Measurements from ENCODE around the gene RAPGEF4. TPM values are rescaled to one million over a fixed set of nuclear protein-coding genes. Genes with fewer than 3 reads are reported as not detected.

The RAPGEF4 gene
- total and polyA plus RNA-seq, 5 experiments from 2014 or later: 0.40 to 1.8 (median 1.2) TPM; not detected in 2

DNA sequence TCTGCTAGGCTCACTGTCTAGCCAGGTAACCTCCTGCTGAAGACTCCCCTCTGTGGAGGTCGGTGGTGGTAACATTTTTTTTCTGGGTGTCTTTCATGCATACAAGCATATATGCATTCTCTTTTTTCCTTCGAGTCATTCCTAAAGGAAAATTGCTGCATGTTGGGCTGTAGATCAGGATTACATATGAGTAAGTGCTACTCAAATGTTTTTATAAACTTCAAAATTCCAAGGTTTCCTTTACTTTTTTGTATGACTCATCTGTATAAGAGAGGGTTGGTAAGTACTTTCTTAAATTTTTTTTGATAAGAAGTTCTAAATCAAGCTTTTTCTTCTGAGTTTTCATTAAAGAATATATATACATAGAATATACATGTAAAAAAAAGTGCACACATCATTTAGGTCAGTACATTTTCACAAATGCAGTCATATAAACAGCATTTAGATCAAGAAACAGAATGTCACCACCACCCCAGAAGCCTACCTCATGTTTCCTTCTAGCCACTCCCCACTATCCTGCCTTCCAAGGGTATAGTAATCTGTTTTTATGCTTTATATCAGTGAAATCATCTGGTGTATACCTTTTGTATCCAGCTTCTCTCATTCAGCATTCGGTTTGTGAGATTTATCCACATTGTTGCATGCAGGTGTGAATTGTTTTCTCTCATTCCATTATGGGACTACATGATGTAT is 212.0 kb downstream of the RAPGEF4 start:
- ATAC-seq (no peak), DNase-seq (no peak)
- peaks cover 0 to 2% (median 0%) of the 10 kb centered on the region in 3 donors for H3K36me3 Mint-ChIP-seq
- POLR2A ChIA-PET: no interaction called here
- H3K27ac Mint-ChIP-seq: no peak overlapping the region
- H3K4me3 Mint-ChIP-seq: no peak overlapping the region
- H3K9me3 Mint-ChIP-seq: peaks cover 0 to 5% (median 0%) of the 10 kb centered on the region in 9 donors
- peaks cover 14 to 28% (median 26%) of the 10 kb centered on the region in 4 donors for H3K4me1 Mint-ChIP-seq
- H3K27me3 Mint-ChIP-seq: peaks cover 0 to 9% (median 1%) of the 10 kb centered on the region in 5 donors

DNA sequence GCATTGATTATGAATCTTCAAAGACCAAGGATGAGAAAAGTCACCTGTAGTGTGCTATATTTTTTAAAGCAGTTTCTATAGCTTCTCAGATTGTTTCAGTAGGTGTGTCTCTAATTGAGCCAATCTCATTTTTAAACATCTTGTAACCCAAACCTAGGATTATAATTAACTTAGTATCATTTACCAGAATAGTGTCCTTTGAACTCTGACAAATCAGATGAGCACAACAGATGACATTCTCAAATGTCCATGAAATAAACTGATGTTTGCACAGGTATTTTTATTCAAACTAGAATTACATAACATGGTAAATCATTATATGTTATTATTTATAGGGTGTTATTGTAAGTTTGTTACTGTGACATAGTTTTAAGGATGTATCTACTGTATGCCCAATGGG is 213.9 kb downstream of the RAPGEF4 start:
- Mint-ChIP-seq H3K27me3 (peaks cover 0 to 9% (median 3%) of the 10 kb centered on the region in 5 donors), H3K9me3 (peaks cover 0 to 5% (median 0%) of the 10 kb centered on the region in 9 donors), H3K36me3 (peaks cover 0 to 2% (median 0%) of the 10 kb centered on the region in 3 donors), H3K4me3 (no peak overlapping the region), H3K4me1 (peaks cover 5 to 10% (median 7%) of the 10 kb centered on the region in 4 donors), H3K27ac (no peak overlapping the region)
- DNase-seq (no peak), ATAC-seq (no peak)
- POLR2A ChIA-PET: no interaction called here

DNA sequence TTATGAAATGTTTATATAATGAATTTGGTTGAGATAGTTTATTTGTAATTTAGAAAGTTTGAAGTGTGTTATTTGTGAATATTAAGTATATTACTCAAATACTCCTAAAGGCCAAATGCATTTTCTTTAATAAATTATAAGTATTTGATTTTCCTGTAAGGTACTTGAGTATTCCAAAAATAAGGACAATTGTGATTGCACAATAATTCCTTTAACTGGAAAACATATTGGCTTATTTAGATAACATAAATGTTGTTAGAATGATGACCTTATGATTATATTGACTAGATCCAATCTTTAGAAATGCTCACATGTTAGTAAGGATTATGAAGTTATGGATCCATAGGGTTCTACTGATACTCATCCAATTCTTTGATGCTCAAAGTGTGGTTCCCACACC is 214.9 kb downstream of the RAPGEF4 start:
- H3K27me3 Mint-ChIP-seq: peaks cover 0 to 9% (median 3%) of the 10 kb centered on the region in 5 donors
- no peak overlapping the region for H3K27ac Mint-ChIP-seq
- H3K4me1 Mint-ChIP-seq: peaks cover 0 to 5% (median 1%) of the 10 kb centered on the region in 4 donors
- no peak overlapping the region for H3K4me3 Mint-ChIP-seq
- POLR2A ChIA-PET: no interaction called here
- ATAC-seq (no peak), DNase-seq (no peak)
- H3K9me3 Mint-ChIP-seq: peaks cover 0 to 5% (median 0%) of the 10 kb centered on the region in 9 donors
- peaks cover 0 to 2% (median 0%) of the 10 kb centered on the region in 3 donors for H3K36me3 Mint-ChIP-seq

DNA sequence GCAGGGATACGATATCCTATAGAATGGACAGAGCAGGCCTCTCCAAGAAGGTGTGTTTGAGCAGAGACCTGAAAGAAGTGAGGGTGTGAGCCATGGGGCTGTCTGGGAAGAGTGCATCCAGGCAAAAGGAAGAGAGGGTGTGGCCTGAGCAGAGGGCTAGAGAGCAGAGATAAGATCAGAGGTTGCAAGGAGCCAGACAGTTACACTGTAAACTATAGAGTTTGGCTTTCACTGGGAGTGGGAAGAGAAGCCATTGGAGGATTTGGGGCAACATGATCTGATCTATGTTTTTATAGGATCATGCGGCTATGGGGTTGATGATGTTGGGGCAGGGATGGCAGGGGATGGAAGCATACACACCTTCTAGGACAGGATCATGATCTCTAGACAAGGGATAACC is 215.9 kb downstream of the RAPGEF4 start:
- H3K27me3 Mint-ChIP-seq: peaks cover 0 to 11% (median 2%) of the 10 kb centered on the region in 5 donors

DNA sequence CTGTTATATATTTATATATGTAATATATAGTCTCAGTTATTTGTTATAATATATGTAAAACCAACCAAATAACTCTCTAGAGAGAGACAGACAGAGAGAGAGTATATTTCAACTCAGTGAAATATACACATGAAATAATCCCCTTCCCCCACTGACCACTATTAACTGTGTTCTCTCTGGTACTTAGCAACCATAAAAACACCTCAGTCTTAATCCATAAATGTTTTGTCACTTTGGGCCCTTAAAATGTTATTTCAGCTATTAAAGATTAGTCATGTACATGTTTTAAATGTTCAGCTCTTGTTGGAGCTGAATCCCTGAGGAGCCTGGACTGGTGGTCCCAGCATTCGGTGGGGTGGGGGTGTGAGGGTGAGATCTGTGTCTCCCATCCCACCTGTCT is 217.8 kb downstream of the RAPGEF4 start:
- no peaks in the 10 kb centered on the region for H3K36me3 Mint-ChIP-seq
- POLR2A ChIA-PET: no interaction called here
- H3K9me3 Mint-ChIP-seq: peaks cover 0 to 1% (median 0%) of the 10 kb centered on the region in 9 donors
- ATAC-seq (no peak), DNase-seq (no peak)
- peaks cover 0 to 5% (median 0%) of the 10 kb centered on the region in 4 donors for H3K4me1 Mint-ChIP-seq
- H3K4me3 Mint-ChIP-seq: no peak overlapping the region
- H3K27me3 Mint-ChIP-seq: peaks cover 0 to 6% (median 0%) of the 10 kb centered on the region in 5 donors
- H3K27ac Mint-ChIP-seq: no peak overlapping the region

More for the DNA sequence above, 215.9 kb downstream of the RAPGEF4 start:
- peak overlapping the region in 1 of 10 donors; percentile 87 for H3K27ac Mint-ChIP-seq
- H3K9me3 Mint-ChIP-seq: peaks cover 0 to 5% (median 0%) of the 10 kb centered on the region in 9 donors
- ATAC-seq: no peak
- no peak overlapping the region for H3K4me3 Mint-ChIP-seq
- DNase-seq: no peak
- H3K36me3 Mint-ChIP-seq: peaks cover 0 to 2% (median 0%) of the 10 kb centered on the region in 3 donors
- POLR2A ChIA-PET: no interaction called here
- peaks cover 0 to 5% (median 0%) of the 10 kb centered on the region in 4 donors for H3K4me1 Mint-ChIP-seq

DNA sequence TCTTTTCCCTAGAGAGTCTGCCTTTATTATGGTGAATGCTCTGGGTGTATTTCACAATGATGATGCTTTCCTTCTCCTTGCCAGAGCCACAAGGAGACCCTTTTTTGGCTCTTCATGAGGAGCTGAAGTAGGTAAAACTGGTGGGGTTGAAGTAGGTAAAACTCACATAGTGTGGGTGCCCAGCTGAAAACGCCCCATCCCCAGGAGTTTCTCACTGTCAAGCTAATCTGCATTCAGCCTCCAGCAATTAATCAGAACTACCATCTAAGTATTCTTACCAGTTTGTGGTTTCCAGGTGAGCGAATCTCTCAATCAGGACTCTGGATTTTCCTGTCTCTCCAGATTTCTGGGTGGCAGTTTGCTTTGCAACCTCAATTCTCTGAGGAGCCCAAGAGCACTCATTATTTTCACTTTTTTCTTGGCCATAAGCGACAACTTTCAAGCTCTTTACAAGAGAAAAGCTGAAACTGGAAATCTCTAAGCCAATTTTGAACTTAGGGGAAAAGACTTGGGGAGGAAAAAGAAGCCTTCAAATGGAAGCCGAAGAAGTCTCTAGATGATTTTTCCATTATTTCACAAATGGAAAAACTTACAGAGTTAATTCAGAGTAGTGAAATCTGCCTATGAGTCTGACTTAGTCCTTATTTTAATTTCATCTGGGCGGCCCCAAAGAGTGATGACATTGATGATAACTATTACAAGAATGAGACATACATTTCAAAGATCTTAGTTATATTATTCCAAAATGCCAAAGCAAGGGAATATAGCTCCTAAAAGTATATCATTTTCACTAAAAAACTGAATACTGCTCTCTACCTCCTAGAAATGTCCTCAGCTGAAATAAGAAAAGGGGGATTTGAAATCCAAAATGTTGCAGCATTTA is 218.6 kb downstream of the RAPGEF4 start:
- H3K4me3 Mint-ChIP-seq: no peak overlapping the region
- ATAC-seq (no peak), DNase-seq (no peak)
- POLR2A ChIA-PET: no interaction called here
- no peaks in the 10 kb centered on the region for H3K36me3 Mint-ChIP-seq
- no peak overlapping the region for H3K27ac Mint-ChIP-seq
- H3K27me3 Mint-ChIP-seq: peaks cover 0 to 6% (median 0%) of the 10 kb centered on the region in 5 donors
- H3K9me3 Mint-ChIP-seq: no peaks in the 10 kb centered on the region
- peaks cover 0 to 5% (median 0%) of the 10 kb centered on the region in 4 donors for H3K4me1 Mint-ChIP-seq

DNA sequence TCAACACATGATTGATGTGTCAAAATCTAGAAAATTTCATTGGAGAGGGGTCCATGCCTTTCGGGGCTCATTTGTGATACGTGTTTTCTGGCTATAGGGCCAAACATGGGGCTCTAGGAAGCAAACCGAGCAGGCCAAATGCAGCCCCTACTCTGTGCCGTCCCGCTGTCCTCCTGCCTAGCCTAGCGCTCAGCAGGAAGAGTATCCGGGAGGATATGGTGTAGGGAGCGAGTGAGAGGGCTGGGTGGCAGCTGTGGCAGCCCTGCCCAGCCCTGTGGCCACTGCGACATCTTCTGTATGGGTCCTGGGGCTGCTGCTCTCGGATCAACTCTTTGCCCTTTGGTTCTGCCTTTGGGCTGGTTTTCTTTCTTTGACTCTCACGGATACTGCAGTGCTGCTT is 219.9 kb downstream of the RAPGEF4 start:
- Mint-ChIP-seq H3K4me3 (no peak overlapping the region), H3K9me3 (no peaks in the 10 kb centered on the region), H3K36me3 (no peaks in the 10 kb centered on the region), H3K4me1 (peaks cover 0 to 5% (median 0%) of the 10 kb centered on the region in 4 donors), H3K27ac (no peak overlapping the region), H3K27me3 (peaks cover 0 to 7% (median 0%) of the 10 kb centered on the region in 5 donors)
- POLR2A ChIA-PET: no interaction called here
- ATAC-seq (no peak), DNase-seq (no peak)

DNA sequence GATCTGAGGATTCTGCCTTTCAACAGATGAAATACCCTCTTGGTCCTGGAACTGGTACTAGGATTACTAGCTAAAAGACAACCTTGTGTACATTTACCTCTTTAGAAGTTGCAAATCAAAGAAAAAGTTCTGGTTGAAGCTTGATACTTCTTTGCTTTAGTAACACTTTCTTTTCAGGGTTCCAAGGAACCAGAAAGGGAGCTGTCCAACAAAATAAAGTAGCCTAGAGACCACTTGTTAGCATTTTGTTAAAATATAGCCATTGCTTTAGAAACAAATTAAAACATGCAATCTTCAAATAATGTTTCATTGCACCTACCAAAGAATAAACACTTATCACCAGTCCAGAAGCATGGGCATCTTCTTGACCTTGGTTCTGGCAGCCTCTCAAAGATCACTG is 222.1 kb downstream of the RAPGEF4 start:
- POLR2A ChIA-PET: no interaction called here
- no peaks in the 10 kb centered on the region for H3K36me3 Mint-ChIP-seq
- H3K27ac Mint-ChIP-seq: no peak overlapping the region
- DNase-seq (no peak), ATAC-seq (no peak)
- H3K9me3 Mint-ChIP-seq: no peaks in the 10 kb centered on the region
- H3K27me3 Mint-ChIP-seq: peaks cover 0 to 7% (median 2%) of the 10 kb centered on the region in 5 donors
- peaks cover 0 to 5% (median 2%) of the 10 kb centered on the region in 4 donors for H3K4me1 Mint-ChIP-seq
- H3K4me3 Mint-ChIP-seq: no peak overlapping the region

DNA sequence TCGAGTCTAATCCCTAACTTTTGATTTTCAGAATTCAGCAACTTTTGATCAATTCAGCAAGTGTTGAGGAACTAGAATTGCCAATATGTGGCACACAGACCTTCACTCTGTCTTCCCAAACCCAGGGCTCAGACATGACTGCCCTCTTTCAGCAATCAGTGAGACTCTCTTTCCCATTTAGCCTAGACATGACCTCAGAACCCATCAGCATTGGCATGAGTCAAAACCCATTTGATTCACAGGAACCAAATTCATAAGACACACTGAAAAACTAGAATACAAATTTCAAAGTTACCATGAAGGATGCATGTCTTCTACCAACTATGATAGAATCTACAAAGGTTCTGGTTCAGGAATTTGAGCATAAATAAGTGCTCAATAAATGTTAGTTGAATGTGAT is 226.4 kb downstream of the RAPGEF4 start:
- ATAC-seq: no peak
- no peak overlapping the region for H3K4me3 Mint-ChIP-seq
- POLR2A ChIA-PET: no interaction called here
- H3K36me3 Mint-ChIP-seq: no peaks in the 10 kb centered on the region
- peaks cover 0 to 2% (median 0%) of the 10 kb centered on the region in 5 donors for H3K27me3 Mint-ChIP-seq
- no peak for DNase-seq
- H3K4me1 Mint-ChIP-seq: peaks cover 0 to 9% (median 5%) of the 10 kb centered on the region in 4 donors
- no peaks in the 10 kb centered on the region for H3K9me3 Mint-ChIP-seq
- peak overlapping the region in 1 of 10 donors; percentile 30 for H3K27ac Mint-ChIP-seq

DNA sequence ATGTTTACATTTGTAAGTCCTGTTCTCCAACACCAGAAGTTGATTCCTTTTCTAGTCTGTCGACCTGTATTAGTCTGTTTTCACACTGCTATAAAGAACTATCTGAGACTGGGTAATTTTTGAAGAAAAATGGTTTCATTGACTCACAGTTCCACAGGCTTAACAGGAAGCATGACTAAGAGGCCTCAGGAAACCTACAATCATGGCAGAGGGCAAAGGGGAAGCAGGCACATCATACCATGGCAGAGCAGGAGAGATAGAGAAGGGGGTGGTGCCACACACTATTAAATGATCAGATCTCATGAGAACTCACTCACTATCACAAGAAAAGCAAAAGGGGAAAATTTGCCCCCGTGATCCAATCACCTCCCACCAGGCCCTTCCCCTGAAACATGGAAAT is 227.2 kb downstream of the RAPGEF4 start:
- H3K27ac Mint-ChIP-seq: peak overlapping the region in 3 of 10 donors; percentile 8 to 49 (median 30)
- H3K4me3 Mint-ChIP-seq: no peak overlapping the region
- no peaks in the 10 kb centered on the region for H3K36me3 Mint-ChIP-seq
- no peak for ATAC-seq
- no peaks in the 10 kb centered on the region for H3K9me3 Mint-ChIP-seq
- H3K27me3 Mint-ChIP-seq: peaks cover 0 to 2% (median 0%) of the 10 kb centered on the region in 5 donors
- DNase-seq: no peak
- H3K4me1 Mint-ChIP-seq: peaks cover 0 to 9% (median 5%) of the 10 kb centered on the region in 4 donors
- POLR2A ChIA-PET: no interaction called here

DNA sequence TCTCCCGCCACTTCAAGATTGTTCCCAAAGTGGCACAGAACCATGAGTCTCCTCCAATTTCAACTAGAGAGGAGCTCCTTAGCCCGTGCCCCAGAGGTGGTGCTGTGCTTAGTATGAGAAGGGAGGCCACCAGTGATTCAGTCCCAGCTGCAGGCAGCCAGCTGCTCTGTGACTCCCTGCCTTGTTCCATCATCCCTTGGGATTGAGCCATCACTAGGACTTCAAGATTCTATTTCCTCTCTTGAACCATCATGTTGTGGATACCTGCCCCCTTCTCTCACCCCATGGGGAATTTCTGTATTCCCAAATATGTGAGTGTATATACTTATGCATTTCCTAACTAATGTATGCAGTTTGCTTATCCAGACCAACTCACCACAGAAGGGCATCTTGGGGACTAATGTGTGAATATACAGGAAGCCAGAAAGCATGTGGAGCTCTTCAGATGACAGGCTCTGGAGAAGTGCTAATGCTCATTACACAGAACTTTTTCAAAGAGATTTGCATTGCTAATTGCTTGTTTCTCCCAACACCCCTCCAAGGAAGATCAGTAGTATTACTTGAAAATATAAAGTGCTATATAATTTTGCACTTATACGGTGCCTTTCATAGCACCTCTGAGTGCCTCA is 229.0 kb downstream of the RAPGEF4 start:
- ATAC-seq: no peak
- peaks cover 0 to 9% (median 6%) of the 10 kb centered on the region in 4 donors for H3K4me1 Mint-ChIP-seq
- H3K36me3 Mint-ChIP-seq: no peaks in the 10 kb centered on the region
- DNase-seq: no peak
- peak overlapping the region in 1 of 10 donors; percentile 66 for H3K27ac Mint-ChIP-seq
- no peaks in the 10 kb centered on the region for H3K9me3 Mint-ChIP-seq
- H3K27me3 Mint-ChIP-seq: peaks cover 0 to 2% (median 0%) of the 10 kb centered on the region in 5 donors
- POLR2A ChIA-PET: no interaction called here
- no peak overlapping the region for H3K4me3 Mint-ChIP-seq

DNA sequence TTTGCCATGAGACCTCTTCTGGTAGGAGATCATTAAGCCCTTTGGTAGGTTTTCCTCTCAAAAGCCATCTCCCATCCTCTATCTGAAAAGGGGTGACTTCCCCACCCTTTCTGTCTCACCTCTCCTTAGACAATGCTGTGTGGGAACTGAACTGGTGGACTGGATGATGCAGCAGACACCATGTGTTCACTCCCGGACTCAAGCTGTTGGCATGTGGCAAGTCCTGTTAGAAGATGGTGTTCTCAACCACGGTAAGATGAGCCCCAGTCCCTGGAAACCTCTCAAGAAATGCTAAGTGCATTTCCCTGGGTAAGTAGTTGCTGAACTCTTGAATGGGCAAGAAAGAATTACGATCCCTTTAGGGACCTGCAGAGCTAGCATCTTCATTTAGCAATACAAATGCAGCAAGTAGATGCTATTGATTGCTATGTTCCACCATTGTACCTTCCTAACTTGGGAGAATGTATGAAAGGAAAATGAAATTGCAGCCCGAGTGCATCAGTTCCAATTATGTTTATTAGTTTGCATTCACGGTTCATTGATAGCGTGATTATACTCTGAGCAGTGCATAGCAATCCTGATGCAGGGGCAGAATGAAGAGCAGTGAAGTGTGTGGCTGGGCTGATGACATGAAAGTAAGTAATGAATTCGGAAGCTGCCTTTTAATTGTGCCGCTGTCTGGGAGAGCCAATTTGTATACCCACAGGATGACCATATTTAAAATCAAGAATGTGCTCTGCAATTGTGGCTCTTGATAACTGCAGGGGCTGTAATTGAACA is 230.0 kb downstream of the RAPGEF4 start:
- ATAC-seq (no peak), DNase-seq (no peak)
- no peak overlapping the region for H3K4me3 Mint-ChIP-seq
- peaks cover 8 to 19% (median 15%) of the 10 kb centered on the region in 4 donors for H3K4me1 Mint-ChIP-seq
- peaks cover 0 to 2% (median 0%) of the 10 kb centered on the region in 5 donors for H3K27me3 Mint-ChIP-seq
- no peak overlapping the region for H3K27ac Mint-ChIP-seq
- H3K36me3 Mint-ChIP-seq: no peaks in the 10 kb centered on the region
- H3K9me3 Mint-ChIP-seq: no peaks in the 10 kb centered on the region
- POLR2A ChIA-PET: no interaction called here
